ENCODE measurements around the gene SPEG.

SPEG gene

GRCh38 chr2:219425238-219426067, 9.2 kb upstream of the SPEG start:
- no peak for DNase-seq (ENCODE audit: low spot score)

GRCh38 chr2:219426068-219426443, 8.6 kb upstream of the SPEG start:
- no peak for DNase-seq (ENCODE audit: low spot score)

GRCh38 chr2:219426534-219427136, 8.0 kb upstream of the SPEG start:
- DNase-seq (ENCODE audit: low spot score): no peak

GRCh38 chr2:219428469-219428868, 6.2 kb upstream of the SPEG start:
- DNase-seq (ENCODE audit: low spot score): no peak

GRCh38 chr2:219429958-219430606, 4.6 kb upstream of the SPEG start:
- no peak for DNase-seq (ENCODE audit: low spot score)

- DNase-seq (ENCODE audit: low spot score): no peak
Measured at GRCh38 chr2:219430633-219431615, 3.7 kb upstream of the SPEG start.

GRCh38 chr2:219433666-219434467, 776 bp upstream of the SPEG start:
- no peak for DNase-seq (ENCODE audit: low spot score)

- no peak for DNase-seq (ENCODE audit: low spot score)
Measured at GRCh38 chr2:219434468-219434717, 250 bp upstream of the SPEG start.

GRCh38 chr2:219435701-219436100, 1.1 kb downstream of the SPEG start:
- no peak for DNase-seq (ENCODE audit: low spot score)

GRCh38 chr2:219436491-219436890, 1.8 kb downstream of the SPEG start:
- no peak for DNase-seq (ENCODE audit: low spot score)

- DNase-seq (ENCODE audit: low spot score): no peak
Measured at GRCh38 chr2:219437141-219437540, 2.5 kb downstream of the SPEG start.

- no peak for DNase-seq (ENCODE audit: low spot score)
Measured at GRCh38 chr2:219437690-219438206, 3.1 kb downstream of the SPEG start.

GRCh38 chr2:219438453-219438852, 3.8 kb downstream of the SPEG start:
- no peak for DNase-seq (ENCODE audit: low spot score)

GRCh38 chr2:219439506-219439905, 4.9 kb downstream of the SPEG start:
- DNase-seq (ENCODE audit: low spot score): no peak

GRCh38 chr2:219440388-219441256, 6.0 kb downstream of the SPEG start:
- peak; percentile 69 for DNase-seq (ENCODE audit: low spot score)

GRCh38 chr2:219441451-219442255, 7.0 kb downstream of the SPEG start:
- DNase-seq (ENCODE audit: low spot score): peak; percentile 89

GRCh38 chr2:219442256-219443015, 7.8 kb downstream of the SPEG start:
- DNase-seq (ENCODE audit: low spot score): no peak

GRCh38 chr2:219443016-219443696, 8.5 kb downstream of the SPEG start:
- DNase-seq (ENCODE audit: low spot score): no peak
